HCT116 (cell line): ENCODE data around the gene SIN3B.

Experiments
- JUND ChIP-seq: IDR thresholded peaks from 2 replicates; pipeline ENCODE4 v1.6.1; 2012
- POLR2A ChIP-seq: IDR thresholded peaks from 2 replicates; pipeline ENCODE4 v1.7.0; 2011; ENCODE audit warnings: borderline replicate concordance; ENCODE audit not compliant: insufficient read depth, insufficient read length; ENCODE audit errors: extremely low read depth
- POLR2AphosphoS5 ChIP-seq: IDR thresholded peaks from 2 replicates; pipeline ENCODE4 v1.6.1; 2011; ENCODE audit warnings: mild to moderate bottlenecking, low read depth, low read length, moderate library complexity
- REST ChIP-seq: IDR thresholded peaks from 2 replicates; pipeline ENCODE4 v1.6.1; 2012; ENCODE audit warnings: low read depth
- SIN3A ChIP-seq: IDR thresholded peaks from 2 replicates; pipeline ENCODE4 v1.6.1; 2012; ENCODE audit warnings: low read depth
- TF ChIP-seq, protein P1 (sequence below), 3 experiments: fragments of 200-600 bp in 1 of 3; sonication (generic) in 1 of 3; IDR thresholded peaks in 2 of 3; conservative IDR thresholded peaks in 1 of 3; 2 replicates each; pipeline ENCODE4 v1.5.1; 2012 to 2017; ENCODE audit warnings: low read depth in 2 of 3, low read length in 2 of 3, antibody characterized with exemption in 1 of 3, borderline replicate concordance in 1 of 3, control low read depth in 1 of 3, mild to moderate bottlenecking in 1 of 3, mixed read lengths in 1 of 3, mixed run types in 1 of 3, moderate library complexity in 1 of 3; ENCODE audit not compliant: insufficient read depth in 1 of 3
- TF ChIP-seq, protein P2 (sequence below): IDR thresholded peaks from 2 replicates; pipeline ENCODE4 v1.6.1; 2011; ENCODE audit warnings: mild to moderate bottlenecking, low read length, moderate library complexity; ENCODE audit not compliant: insufficient replicate concordance; ENCODE audit errors: extremely low read depth

- no peak for TF ChIP-seq REST
- TF ChIP-seq SIN3A = no peak
- no peak for TF ChIP-seq POLR2A
- TF ChIP-seq, protein P1, sequence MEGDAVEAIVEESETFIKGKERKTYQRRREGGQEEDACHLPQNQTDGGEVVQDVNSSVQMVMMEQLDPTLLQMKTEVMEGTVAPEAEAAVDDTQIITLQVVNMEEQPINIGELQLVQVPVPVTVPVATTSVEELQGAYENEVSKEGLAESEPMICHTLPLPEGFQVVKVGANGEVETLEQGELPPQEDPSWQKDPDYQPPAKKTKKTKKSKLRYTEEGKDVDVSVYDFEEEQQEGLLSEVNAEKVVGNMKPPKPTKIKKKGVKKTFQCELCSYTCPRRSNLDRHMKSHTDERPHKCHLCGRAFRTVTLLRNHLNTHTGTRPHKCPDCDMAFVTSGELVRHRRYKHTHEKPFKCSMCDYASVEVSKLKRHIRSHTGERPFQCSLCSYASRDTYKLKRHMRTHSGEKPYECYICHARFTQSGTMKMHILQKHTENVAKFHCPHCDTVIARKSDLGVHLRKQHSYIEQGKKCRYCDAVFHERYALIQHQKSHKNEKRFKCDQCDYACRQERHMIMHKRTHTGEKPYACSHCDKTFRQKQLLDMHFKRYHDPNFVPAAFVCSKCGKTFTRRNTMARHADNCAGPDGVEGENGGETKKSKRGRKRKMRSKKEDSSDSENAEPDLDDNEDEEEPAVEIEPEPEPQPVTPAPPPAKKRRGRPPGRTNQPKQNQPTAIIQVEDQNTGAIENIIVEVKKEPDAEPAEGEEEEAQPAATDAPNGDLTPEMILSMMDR (IDR thresholded peaks at IDR 0.05 in 2 of 3, conservative IDR thresholded peaks at IDR 0.05 in 1 of 3; ENCODE audit: borderline replicate concordance in 1 of 3, insufficient read depth in 1 of 3, low read depth in 2 of 3, low read length in 2 of 3) = no peak
- TF ChIP-seq, protein P2, sequence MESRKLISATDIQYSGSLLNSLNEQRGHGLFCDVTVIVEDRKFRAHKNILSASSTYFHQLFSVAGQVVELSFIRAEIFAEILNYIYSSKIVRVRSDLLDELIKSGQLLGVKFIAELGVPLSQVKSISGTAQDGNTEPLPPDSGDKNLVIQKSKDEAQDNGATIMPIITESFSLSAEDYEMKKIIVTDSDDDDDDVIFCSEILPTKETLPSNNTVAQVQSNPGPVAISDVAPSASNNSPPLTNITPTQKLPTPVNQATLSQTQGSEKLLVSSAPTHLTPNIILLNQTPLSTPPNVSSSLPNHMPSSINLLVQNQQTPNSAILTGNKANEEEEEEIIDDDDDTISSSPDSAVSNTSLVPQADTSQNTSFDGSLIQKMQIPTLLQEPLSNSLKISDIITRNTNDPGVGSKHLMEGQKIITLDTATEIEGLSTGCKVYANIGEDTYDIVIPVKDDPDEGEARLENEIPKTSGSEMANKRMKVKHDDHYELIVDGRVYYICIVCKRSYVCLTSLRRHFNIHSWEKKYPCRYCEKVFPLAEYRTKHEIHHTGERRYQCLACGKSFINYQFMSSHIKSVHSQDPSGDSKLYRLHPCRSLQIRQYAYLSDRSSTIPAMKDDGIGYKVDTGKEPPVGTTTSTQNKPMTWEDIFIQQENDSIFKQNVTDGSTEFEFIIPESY = no peak
- TF ChIP-seq JUND = no peak
- TF ChIP-seq POLR2AphosphoS5 = no peak
These were observed 83.6 kb downstream of the SIN3B start for GRCh38 chr19:16912780-16913179.
